ENCODE data around the gene PDIA5. TPM values are rescaled to one million over a fixed set of nuclear protein-coding genes. Genes with fewer than 3 reads are reported as not detected.

PDIA5 gene
- total and polyA plus RNA-seq, 2 of the 4 experiments (the other 2 are of a cell fraction), result 19.4 to 42.0 TPM

- POLR2A ChIA-PET (ENCODE audit: unreplicated experiment), result no interaction called here
Measured at GRCh38 chr3:123134671-123135070, 67.8 kb downstream of the PDIA5 start.

More at GRCh38 chr3:123134671-123135070, 67.8 kb downstream of the PDIA5 start:
- TF ChIP-seq RAD21 (IDR thresholded peaks at IDR 0.05; ENCODE audit: low read length) (no peak), BHLHE40 (IDR thresholded peaks at IDR 0.05; ENCODE audit: low read depth, low read length) (no peak), RFX5 (IDR thresholded peaks at IDR 0.05; ENCODE audit: low read depth, low read length) (no peak), CTCF (conservative IDR thresholded peaks at IDR 0.05; ENCODE audit: low read depth, low read length) (no peak), FOS (IDR thresholded peaks at IDR 0.05; ENCODE audit: low read depth, low read length) (no peak), MAFK (IDR thresholded peaks at IDR 0.05; ENCODE audit: low read depth, low read length) (no peak), NFE2L2 (IDR thresholded peaks at IDR 0.05; ENCODE audit: low read depth, low read length) (no peak), CHD1 (IDR thresholded peaks at IDR 0.05; ENCODE audit: low read depth, low read length) (no peak), SMC3 (IDR thresholded peaks at IDR 0.05; ENCODE audit: low read depth, low read length) (no peak), MXI1 (IDR thresholded peaks at IDR 0.05; ENCODE audit: borderline replicate concordance, low read depth, low read length) (no peak), POLR2A (IDR thresholded peaks at IDR 0.05; ENCODE audit: low read depth, low read length) (no peak), RCOR1 (IDR thresholded peaks at IDR 0.05; ENCODE audit: insufficient replicate concordance, low read length) (no peak), USF2 (IDR thresholded peaks at IDR 0.05; ENCODE audit: low read depth, low read length) (no peak), CEBPB (IDR thresholded peaks at IDR 0.05; ENCODE audit: low read depth, low read length) (no peak)
- H3K18ac ChIP-seq (ENCODE audit: low read depth, low read length), result no peak overlapping the region
- H3K4ac ChIP-seq (ENCODE audit: low read depth, low read length), result no peak overlapping the region
- BruUV-seq (replicated peaks), result no TSS peak
- H4K20me1 ChIP-seq (ENCODE audit: insufficient read depth, low read length), result no peaks in the 10 kb centered on the region
- H3K9me3 ChIP-seq (ENCODE audit: control insufficient read depth, insufficient read depth, low read length), result no peaks in the 10 kb centered on the region
- intact Hi-C loops (cut with micrococcal nuclease) (no loop called here), dilution Hi-C loops (cut with HindIII; ENCODE audit: low sequenced_read_pairs, unreplicated experiment) (no loop called here), in situ Hi-C loops (cut with MboI; ENCODE audit: low sequenced_read_pairs) (no loop called here)
- H2BK20ac ChIP-seq (ENCODE audit: low read depth, low read length), result no peak overlapping the region
- no peak overlapping the region for H2BK120ac ChIP-seq (ENCODE audit: low read depth, low read length)
- H2AK5ac ChIP-seq (ENCODE audit: low read depth, low read length), result no peak overlapping the region
- DNase-seq (no peak), ATAC-seq (ENCODE audit: low read depth) (no peak)
- H2AK9ac ChIP-seq (replicated peaks; ENCODE audit: low read depth, low read length, poor library complexity), result no peak overlapping the region
- no peak overlapping the region for H3K14ac ChIP-seq (replicated peaks; ENCODE audit: low read depth, low read length)
- no peak overlapping the region for H2BK15ac ChIP-seq (ENCODE audit: low read depth, low read length)
- peaks cover 0 to 4% of the 10 kb centered on the region in 2 experiments; a peak in 2 of 4 replicates for H3K79me1 ChIP-seq (ENCODE audit: low read depth in 1 of 2, low read length in 2 of 2)
- no peak overlapping the region for H3K4me2 ChIP-seq (ENCODE audit: low read depth, low read length)
- no peak overlapping the region for H4K5ac ChIP-seq (ENCODE audit: low read depth, low read length)
- H3K4me3 ChIP-seq (ENCODE audit: insufficient read depth, low read depth, low read length), result no peak overlapping the region
- no peak overlapping the region for H2AFZ ChIP-seq (replicated peaks; ENCODE audit: low read length, poor library complexity)
- H3K9ac ChIP-seq (ENCODE audit: low read depth, low read length), result no peak overlapping the region
- H3K27me3 ChIP-seq (ENCODE audit: control insufficient read depth, insufficient read depth, low read length), result no peaks in the 10 kb centered on the region
- CTCF ChIA-PET, result no interaction called here
- whole genome bisulfite sequencing, 2 experiments (ENCODE audit: extremely low coverage in 2 of 2, insufficient read length in 1 of 2), result 72% methylated on average over 6 of the region's 10 CpGs; no CpG with 5 or more reads in 1 of the 2 experiments
- peaks cover 31% of the 10 kb centered on the region for H3K36me3 ChIP-seq (ENCODE audit: control insufficient read depth, insufficient read depth, low read length)
- H3K9me1 ChIP-seq (ENCODE audit: insufficient read depth, low read length), result no peaks in the 10 kb centered on the region
- H3K27ac ChIP-seq (ENCODE audit: insufficient read depth, low read length), result no peak overlapping the region
- no peak overlapping the region for H3K56ac ChIP-seq (ENCODE audit: extremely low read depth, insufficient read depth, low read length)
- H3K23ac ChIP-seq (ENCODE audit: low read depth, low read length), result no peak overlapping the region
- no peak overlapping the region for H4K8ac ChIP-seq (ENCODE audit: low read depth in 2 of 2, low read length in 2 of 2)
- no peak overlapping the region for H4K91ac ChIP-seq (ENCODE audit: insufficient read depth, low read depth, low read length)
- no peaks in the 10 kb centered on the region for H3K4me1 ChIP-seq (ENCODE audit: control insufficient read depth, insufficient read depth, low read length)
- H2BK5ac ChIP-seq (ENCODE audit: low read depth, low read length, poor library complexity, severe bottlenecking), result no peak overlapping the region
